Ishikawa (cell line): ENCODE results near the gene PSMB2.

Experiments used
- CEBPB ChIP-seq: IDR thresholded peaks from 2 replicates; pipeline ENCODE4 v1.6.1; 2012
- CREB1 ChIP-seq: IDR thresholded peaks from 2 replicates; pipeline ENCODE4 v1.6.1; 2012; ENCODE audit warnings: low read depth
- EGR1 ChIP-seq: IDR thresholded peaks from 2 replicates; pipeline ENCODE4 v1.6.1; 2012
- EP300 ChIP-seq: IDR thresholded peaks from 2 replicates; pipeline ENCODE4 v1.6.1; 2012; ENCODE audit warnings: borderline replicate concordance
- FOXM1 ChIP-seq: IDR thresholded peaks from 2 replicates; pipeline ENCODE4 v1.6.1; 2012; ENCODE audit warnings: low read depth, borderline replicate concordance
- MAX ChIP-seq: IDR thresholded peaks from 2 replicates; pipeline ENCODE4 v1.6.1; 2012
- NFIC ChIP-seq: IDR thresholded peaks from 2 replicates; pipeline ENCODE4 v1.6.1; 2012
- RAD21 ChIP-seq: IDR thresholded peaks from 2 replicates; pipeline ENCODE4 v1.6.1; 2012; ENCODE audit warnings: low read depth
- REST ChIP-seq: IDR thresholded peaks from 2 replicates; pipeline ENCODE4 v1.6.1; 2012; ENCODE audit warnings: low read depth, mild to moderate bottlenecking
- TAF1 ChIP-seq: IDR thresholded peaks from 2 replicates; pipeline ENCODE4 v1.6.1; 2012; ENCODE audit warnings: low read depth, mild to moderate bottlenecking
- TCF12 ChIP-seq: IDR thresholded peaks from 2 replicates; pipeline ENCODE4 v1.6.1; 2012; ENCODE audit warnings: low read depth
- TEAD4 ChIP-seq: IDR thresholded peaks from 2 replicates; pipeline ENCODE4 v1.6.1; 2012
- USF1 ChIP-seq: IDR thresholded peaks from 2 replicates; pipeline ENCODE4 v1.6.1; 2012
- YY1 ChIP-seq: IDR thresholded peaks from 2 replicates; pipeline ENCODE4 v1.6.1; 2012; ENCODE audit warnings: low read depth
- ZBTB7A ChIP-seq: IDR thresholded peaks from 2 replicates; pipeline ENCODE4 v1.6.1; 2012; ENCODE audit warnings: low read depth

PSMB2 gene

GRCh38 chr1:35564884-35565741 lies 76.2 kb downstream of the PSMB2 start:
- TF ChIP-seq MAX: no peak
- TF ChIP-seq EGR1: no peak
- no peak for TF ChIP-seq REST
- no peak for TF ChIP-seq TAF1
- no peak for TF ChIP-seq EP300
- no peak for TF ChIP-seq TCF12
- no peak for TF ChIP-seq TEAD4
- no peak for TF ChIP-seq USF1
- TF ChIP-seq YY1: no peak
- no peak for TF ChIP-seq RAD21
- no peak for TF ChIP-seq CEBPB
- TF ChIP-seq ZBTB7A: no peak
- no peak for TF ChIP-seq CREB1
- no peak for TF ChIP-seq FOXM1
- TF ChIP-seq NFIC: no peak

- TF ChIP-seq ZBTB7A (no peak), FOXM1 (no peak), RAD21 (peak; percentile 73)
Observed at GRCh38 chr1:35564037-35564883, 77.1 kb downstream of the PSMB2 start.

GRCh38 chr1:35563166-35563565 lies 78.2 kb downstream of the PSMB2 start:
- TF ChIP-seq TEAD4 (no peak), TAF1 (no peak)

GRCh38 chr1:35561972-35562680 lies 79.2 kb downstream of the PSMB2 start:
- TF ChIP-seq ZBTB7A (no peak), TCF12 (no peak), MAX (no peak), YY1 (no peak), TEAD4 (no peak), USF1 (no peak), FOXM1 (no peak), TAF1 (no peak), NFIC (no peak), CREB1 (no peak), EP300 (no peak), EGR1 (no peak), REST (no peak), CEBPB (no peak), RAD21 (no peak)

GRCh38 chr1:35561297-35561971 lies 79.9 kb downstream of the PSMB2 start:
- TF ChIP-seq REST (no peak), CREB1 (no peak), RAD21 (no peak), EP300 (no peak), MAX (no peak), ZBTB7A (no peak), USF1 (no peak), TAF1 (no peak), TCF12 (no peak), CEBPB (no peak), NFIC (no peak), FOXM1 (no peak), YY1 (no peak), TEAD4 (no peak), EGR1 (no peak)
